ENCODE measurements around the gene CALU.

- TF ChIP-seq FOXA1 (IDR thresholded peaks at IDR 0.05) = no peak
- no peak for TF ChIP-seq CTBP1 (IDR thresholded peaks at IDR 0.05; ENCODE audit: borderline replicate concordance)
- no peak for TF ChIP-seq SUZ12 (IDR thresholded peaks at IDR 0.05)
- TF ChIP-seq FOXK2 (IDR thresholded peaks at IDR 0.05) = no peak
- no peak for TF ChIP-seq TARDBP (IDR thresholded peaks at IDR 0.05)
- no peak for TF ChIP-seq BHLHE40 (IDR thresholded peaks at IDR 0.05; ENCODE audit: borderline replicate concordance)
- no peak for TF ChIP-seq LEF1 (IDR thresholded peaks at IDR 0.05; ENCODE audit: borderline replicate concordance)
- no peak for TF ChIP-seq HDGF (IDR thresholded peaks at IDR 0.05; ENCODE audit: borderline replicate concordance)
- TF ChIP-seq L3MBTL2 (conservative IDR thresholded peaks at IDR 0.05) = no peak
- no peak for TF ChIP-seq SP1 (IDR thresholded peaks at IDR 0.05)
These were observed 54.9 kb downstream of the CALU start for GRCh38 chr7:128794020-128794419.
